K562 (cell line): Measurements from ENCODE around the gene TFEB. TPM values are rescaled to one million over a fixed set of nuclear protein-coding genes. Genes with fewer than 3 reads are reported as not detected.

Experiments
- ARID1B ChIP-seq: fragments of 450-650 bp; IDR thresholded peaks from 2 replicates; pipeline ENCODE4 v1.6.1; 2016; ENCODE audit warnings: antibody characterized with exemption, mild to moderate bottlenecking, inconsistent platforms
- CAMTA2 ChIP-seq: fragments of 250-450 bp; sonication (Bioruptor Pico); conservative IDR thresholded peaks from 2 replicates; pipeline ENCODE4 v1.5.1; 2022
- HDAC1 ChIP-seq, 2 experiments: fragments of 450-650 bp; IDR thresholded peaks; 2 replicates each; pipeline ENCODE4 v1.6.1; 2016 to 2017; ENCODE audit warnings: inconsistent platforms in 1 of 2, mild to moderate bottlenecking in 1 of 2, moderate library complexity in 1 of 2
- HMG20B ChIP-seq: fragments of 250-450 bp; sonication (Bioruptor Pico); IDR thresholded peaks from 2 replicates; pipeline ENCODE4 v1.5.0; 2021; ENCODE audit warnings: mild to moderate bottlenecking
- IFI16 ChIP-seq: fragments of 250-450 bp; sonication (Bioruptor Pico); IDR thresholded peaks from 2 replicates; pipeline ENCODE4 v2.1.2; 2022; ENCODE audit warnings: mild to moderate bottlenecking, inconsistent platforms
- KDM5B ChIP-seq: fragments of 200-600 bp; sonication (generic); IDR thresholded peaks from 2 replicates; pipeline ENCODE4 v1.6.1; 2012; ENCODE audit warnings: low read depth, mild to moderate bottlenecking, moderate library complexity, low read length, control low read depth, inconsistent platforms; ENCODE audit not compliant: insufficient replicate concordance
- KLF10 ChIP-seq: fragments of 250-450 bp; sonication (Bioruptor Pico); IDR thresholded peaks from 2 replicates; pipeline ENCODE4 v1.6.1; 2021; ENCODE audit warnings: matching md5 sums
- MAZ ChIP-seq, 2 experiments: fragments of 450-650 bp in 1 of 2; sonication (generic) in 1 of 2; formaldehyde crosslinking; IDR thresholded peaks in 1 of 2; conservative IDR thresholded peaks in 1 of 2; 2 replicates each; pipeline versions ENCODE4 v1.4.0 to v1.5.0; 2020; ENCODE audit warnings: mild to moderate bottlenecking in 1 of 2, missing genetic modification reagents in 1 of 2
- NKRF ChIP-seq: fragments of 450-650 bp; IDR thresholded peaks from 2 replicates; pipeline ENCODE4 v1.6.1; 2016; ENCODE audit warnings: borderline replicate concordance
- RHOXF2B ChIP-seq: fragments of 250-450 bp; sonication (Bioruptor Pico); conservative IDR thresholded peaks from 2 replicates; pipeline ENCODE4 v1.5.1; 2021
- SRSF7 ChIP-seq: fragments of 200-400 bp; formaldehyde crosslinking; optimal IDR thresholded peaks from 2 replicates; pipeline ENCODE3; 2017; ENCODE audit warnings: mild to moderate bottlenecking, low read depth, low read length
- ZBTB17 ChIP-seq: fragments of 450-650 bp; formaldehyde crosslinking; IDR thresholded peaks from 2 replicates; pipeline ENCODE4 v1.4.0; 2020; ENCODE audit warnings: mild to moderate bottlenecking
- ZNF165 ChIP-seq: fragments of 250-450 bp; sonication (Bioruptor Pico); IDR thresholded peaks from 2 replicates; pipeline ENCODE4 v1.4.0; 2020; ENCODE audit warnings: borderline replicate concordance
- ZNF175 ChIP-seq: fragments of 200-800 bp; sonication (Bioruptor generic); IDR thresholded peaks from 2 replicates; pipeline ENCODE4 v1.6.1; 2016; ENCODE audit warnings: low read depth, mild to moderate bottlenecking, missing genetic modification characterization, missing compliant biosample characterization
- ZNF263 ChIP-seq: sonication (generic); formaldehyde crosslinking; IDR thresholded peaks from 2 replicates; pipeline ENCODE4 v1.8.0; 2022; ENCODE audit warnings: mild to moderate bottlenecking, missing genetic modification reagents, borderline replicate concordance
- ZNF584 ChIP-seq: fragments of 200-800 bp; sonication (Bioruptor generic); IDR thresholded peaks from 2 replicates; pipeline ENCODE4 v1.6.1; 2016; ENCODE audit warnings: low read depth, mild to moderate bottlenecking, missing genetic modification characterization, missing compliant biosample characterization
- polyA plus RNA-seq, 8 experiments: library from polyadenylated mRNA; depleted of rRNA in 4 of 8; stranded (reverse) in 5 of 8; unstranded in 3 of 8; fragments of >200 nt; fragmentation: Nextera tagmentation in 2 of 8; fragmentation: Illumina TruSeq in 1 of 8; extraction: Ambion mirVana in 2 of 8; extraction: Trizol in 1 of 8; gene quantifications; 2 replicates each; pipeline versions ENCODE4 v1.2.1 to v1.2.3, GENCODE V29; 2011 to 2014; ENCODE audit warnings: inconsistent platforms in 1 of 8, missing spikeins in 1 of 8
- total RNA-seq, 7 experiments: library from RNA; depleted of rRNA in 6 of 7; stranded (reverse); fragments of >200 nt in 6 of 7; fragmentation: Illumina TruSeq in 2 of 7; extraction: Trizol in 2 of 7; gene quantifications; 2 replicates each; pipeline versions ENCODE4 v1.2.1 to v1.2.3, GENCODE V29; 2011 to 2021; ENCODE audit warnings: low replicate concordance in 1 of 7
- TF ChIP-seq, protein P1 (sequence below): fragments of 450-650 bp; formaldehyde crosslinking; IDR thresholded peaks from 2 replicates; pipeline ENCODE4 v1.4.0; 2020; ENCODE audit warnings: mild to moderate bottlenecking, moderate library complexity
- TF ChIP-seq, protein P2 (sequence below): fragments of 450-650 bp; IDR thresholded peaks from 2 replicates; pipeline ENCODE4 v1.6.1; 2016; ENCODE audit warnings: missing biosample characterization, missing genetic modification characterization
- TF ChIP-seq, protein P3 (sequence below): fragments of 250-450 bp; sonication (Bioruptor Pico); IDR thresholded peaks from 2 replicates; pipeline ENCODE4 v1.9.0; 2021; ENCODE audit warnings: mild to moderate bottlenecking, inconsistent platforms
- TF ChIP-seq, protein P4 (sequence below): sonication (generic); formaldehyde crosslinking; IDR thresholded peaks from 2 replicates; pipeline ENCODE4 v1.8.1; 2023; ENCODE audit warnings: mild to moderate bottlenecking, missing genetic modification reagents

TFEB gene
- total and polyA plus RNA-seq, 9 of the 15 experiments (the other 6 are each of a cell fraction or from before 2014, with no cell fraction given): 0.04 to 4.7 (median 2.0) TPM

- TF ChIP-seq ARID1B: peak; percentile 48
- TF ChIP-seq KDM5B: no peak
- TF ChIP-seq RHOXF2B (CRISPR knock-in tag): no peak
- TF ChIP-seq ZNF584: 0 out of 2 replicates have a peak, but pooled peaks have one; percentile 46
- 0 out of 4 replicates have a peak, but pooled peaks of 1 of the 2 experiments have one; percentile 24 for TF ChIP-seq HDAC1 (IDR thresholded peaks at IDR 0.05)
- TF ChIP-seq MAZ (CRISPR knock-in tag; conservative IDR thresholded peaks at IDR 0.05 in 1 of 2, IDR thresholded peaks at IDR 0.05 in 1 of 2): peak; percentile 41 to 72; a peak in 3 of 4 replicates
- TF ChIP-seq ZNF165: no peak
- no peak for TF ChIP-seq ZNF175 (CRISPR knock-in tag)
- TF ChIP-seq IFI16 (CRISPR knock-in tag): no peak
- no peak for TF ChIP-seq CAMTA2 (CRISPR knock-in tag)
- no peak for TF ChIP-seq KLF10 (CRISPR knock-in tag)
- TF ChIP-seq ZBTB17 (CRISPR knock-in tag): no peak
- TF ChIP-seq NKRF: no peak
- TF ChIP-seq SRSF7: no peak
- TF ChIP-seq, protein P1, sequence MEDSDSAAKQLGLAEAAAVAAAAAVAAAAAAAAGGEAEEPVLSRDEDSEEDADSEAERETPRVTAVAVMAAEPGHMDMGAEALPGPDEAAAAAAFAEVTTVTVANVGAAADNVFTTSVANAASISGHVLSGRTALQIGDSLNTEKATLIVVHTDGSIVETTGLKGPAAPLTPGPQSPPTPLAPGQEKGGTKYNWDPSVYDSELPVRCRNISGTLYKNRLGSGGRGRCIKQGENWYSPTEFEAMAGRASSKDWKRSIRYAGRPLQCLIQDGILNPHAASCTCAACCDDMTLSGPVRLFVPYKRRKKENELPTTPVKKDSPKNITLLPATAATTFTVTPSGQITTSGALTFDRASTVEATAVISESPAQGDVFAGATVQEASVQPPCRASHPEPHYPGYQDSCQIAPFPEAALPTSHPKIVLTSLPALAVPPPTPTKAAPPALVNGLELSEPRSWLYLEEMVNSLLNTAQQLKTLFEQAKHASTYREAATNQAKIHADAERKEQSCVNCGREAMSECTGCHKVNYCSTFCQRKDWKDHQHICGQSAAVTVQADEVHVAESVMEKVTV (CRISPR knock-in tag): no peak
- TF ChIP-seq ZNF263 (CRISPR knock-in tag): peak; percentile 46
- TF ChIP-seq HMG20B: no peak
- TF ChIP-seq, protein P2, sequence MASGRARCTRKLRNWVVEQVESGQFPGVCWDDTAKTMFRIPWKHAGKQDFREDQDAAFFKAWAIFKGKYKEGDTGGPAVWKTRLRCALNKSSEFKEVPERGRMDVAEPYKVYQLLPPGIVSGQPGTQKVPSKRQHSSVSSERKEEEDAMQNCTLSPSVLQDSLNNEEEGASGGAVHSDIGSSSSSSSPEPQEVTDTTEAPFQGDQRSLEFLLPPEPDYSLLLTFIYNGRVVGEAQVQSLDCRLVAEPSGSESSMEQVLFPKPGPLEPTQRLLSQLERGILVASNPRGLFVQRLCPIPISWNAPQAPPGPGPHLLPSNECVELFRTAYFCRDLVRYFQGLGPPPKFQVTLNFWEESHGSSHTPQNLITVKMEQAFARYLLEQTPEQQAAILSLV (tag): no peak
- TF ChIP-seq, protein P3, sequence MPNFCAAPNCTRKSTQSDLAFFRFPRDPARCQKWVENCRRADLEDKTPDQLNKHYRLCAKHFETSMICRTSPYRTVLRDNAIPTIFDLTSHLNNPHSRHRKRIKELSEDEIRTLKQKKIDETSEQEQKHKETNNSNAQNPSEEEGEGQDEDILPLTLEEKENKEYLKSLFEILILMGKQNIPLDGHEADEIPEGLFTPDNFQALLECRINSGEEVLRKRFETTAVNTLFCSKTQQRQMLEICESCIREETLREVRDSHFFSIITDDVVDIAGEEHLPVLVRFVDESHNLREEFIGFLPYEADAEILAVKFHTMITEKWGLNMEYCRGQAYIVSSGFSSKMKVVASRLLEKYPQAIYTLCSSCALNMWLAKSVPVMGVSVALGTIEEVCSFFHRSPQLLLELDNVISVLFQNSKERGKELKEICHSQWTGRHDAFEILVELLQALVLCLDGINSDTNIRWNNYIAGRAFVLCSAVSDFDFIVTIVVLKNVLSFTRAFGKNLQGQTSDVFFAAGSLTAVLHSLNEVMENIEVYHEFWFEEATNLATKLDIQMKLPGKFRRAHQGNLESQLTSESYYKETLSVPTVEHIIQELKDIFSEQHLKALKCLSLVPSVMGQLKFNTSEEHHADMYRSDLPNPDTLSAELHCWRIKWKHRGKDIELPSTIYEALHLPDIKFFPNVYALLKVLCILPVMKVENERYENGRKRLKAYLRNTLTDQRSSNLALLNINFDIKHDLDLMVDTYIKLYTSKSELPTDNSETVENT: no peak
- TF ChIP-seq, protein P4, sequence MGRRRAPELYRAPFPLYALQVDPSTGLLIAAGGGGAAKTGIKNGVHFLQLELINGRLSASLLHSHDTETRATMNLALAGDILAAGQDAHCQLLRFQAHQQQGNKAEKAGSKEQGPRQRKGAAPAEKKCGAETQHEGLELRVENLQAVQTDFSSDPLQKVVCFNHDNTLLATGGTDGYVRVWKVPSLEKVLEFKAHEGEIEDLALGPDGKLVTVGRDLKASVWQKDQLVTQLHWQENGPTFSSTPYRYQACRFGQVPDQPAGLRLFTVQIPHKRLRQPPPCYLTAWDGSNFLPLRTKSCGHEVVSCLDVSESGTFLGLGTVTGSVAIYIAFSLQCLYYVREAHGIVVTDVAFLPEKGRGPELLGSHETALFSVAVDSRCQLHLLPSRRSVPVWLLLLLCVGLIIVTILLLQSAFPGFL (CRISPR knock-in tag): no peak
Measured at GRCh38 chr6:41768545-41769308, 33.3 kb upstream of the TFEB start (continued).
